LHCN-M2 (cell line): ENCODE results near the gene SUSD4. TPM values are rescaled to one million over a fixed set of nuclear protein-coding genes. Genes with fewer than 3 reads are reported as not detected.

Experiments used
- DNase-seq: peaks from one replicate; pipeline ENCODE4 v3.0.0-alpha.2; 2012; ENCODE audit warnings: low read depth
- total RNA-seq: library from RNA; depleted of rRNA; stranded (reverse); fragments of >200 nt; gene quantifications from 2 replicates; pipeline ENCODE4 v1.2.3, GENCODE V29; 2014

SUSD4 gene
- total RNA-seq, 1 experiment from 2014 or later = 0.92 TPM

- DNase-seq = peak; percentile 85
Observed at GRCh38 chr1:223230161-223230881, 133.7 kb downstream of the SUSD4 start.

- no peak for DNase-seq
Observed at GRCh38 chr1:223229756-223230155, 134.2 kb downstream of the SUSD4 start.

GRCh38 chr1:223228931-223229528 is 134.9 kb downstream of the SUSD4 start:
- DNase-seq = peak; percentile 8

- DNase-seq = no peak
Observed at GRCh38 chr1:223228201-223228600, 135.8 kb downstream of the SUSD4 start.

GRCh38 chr1:223227486-223228196 is 136.3 kb downstream of the SUSD4 start:
- DNase-seq = peak; percentile 12

- DNase-seq = no peak
Observed at GRCh38 chr1:223227031-223227430, 136.9 kb downstream of the SUSD4 start.

- no peak for DNase-seq
Observed at GRCh38 chr1:223226271-223226670, 137.7 kb downstream of the SUSD4 start.

GRCh38 chr1:223225481-223225880 is 138.5 kb downstream of the SUSD4 start:
- DNase-seq = no peak

- no peak for DNase-seq
Observed at GRCh38 chr1:223225061-223225460, 138.9 kb downstream of the SUSD4 start.

- no peak for DNase-seq
Observed at GRCh38 chr1:223224465-223224864, 139.5 kb downstream of the SUSD4 start.

GRCh38 chr1:223223091-223223995 is 140.6 kb downstream of the SUSD4 start:
- DNase-seq = no peak

- DNase-seq = no peak
Observed at GRCh38 chr1:223222377-223222776, 141.6 kb downstream of the SUSD4 start.

- no peak for DNase-seq
Observed at GRCh38 chr1:223221686-223222085, 142.3 kb downstream of the SUSD4 start.

- DNase-seq = no peak
Observed at GRCh38 chr1:223219846-223220610, 143.9 kb downstream of the SUSD4 start.

- no peak for DNase-seq
Observed at GRCh38 chr1:223219318-223219635, 144.7 kb downstream of the SUSD4 start.

- no peak for DNase-seq
Observed at GRCh38 chr1:223217781-223218180, 146.2 kb downstream of the SUSD4 start.

GRCh38 chr1:223216531-223217205 is 147.3 kb downstream of the SUSD4 start:
- no peak for DNase-seq

- no peak for DNase-seq
Observed at GRCh38 chr1:223216074-223216473, 147.9 kb downstream of the SUSD4 start.

- DNase-seq = no peak
Observed at GRCh38 chr1:223215026-223215425, 148.9 kb downstream of the SUSD4 start.

- DNase-seq = no peak
Observed at GRCh38 chr1:223214261-223214807, 149.6 kb downstream of the SUSD4 start.
